GM18507 (cell line): Measurements from ENCODE around the gene HS3ST5.
"Not testable (repeated sequence)": the region's sequence is repeated elsewhere in the genome, so short reads cannot be mapped to it uniquely, and the experiment has no call there.

Experiments used
- DNase-seq: peaks from one replicate; pipeline ENCODE4 v3.0.0; 2011; ENCODE audit warnings: low read depth; ENCODE audit not compliant: insufficient read length; ENCODE audit errors: extremely low spot score
- FAIRE-seq: peaks from 2 replicates; lab custom pipeline; 2011; peaks lifted over from hg19 to GRCh38; lab: Jason Lieb, UNC

The HS3ST5 gene

DNA sequence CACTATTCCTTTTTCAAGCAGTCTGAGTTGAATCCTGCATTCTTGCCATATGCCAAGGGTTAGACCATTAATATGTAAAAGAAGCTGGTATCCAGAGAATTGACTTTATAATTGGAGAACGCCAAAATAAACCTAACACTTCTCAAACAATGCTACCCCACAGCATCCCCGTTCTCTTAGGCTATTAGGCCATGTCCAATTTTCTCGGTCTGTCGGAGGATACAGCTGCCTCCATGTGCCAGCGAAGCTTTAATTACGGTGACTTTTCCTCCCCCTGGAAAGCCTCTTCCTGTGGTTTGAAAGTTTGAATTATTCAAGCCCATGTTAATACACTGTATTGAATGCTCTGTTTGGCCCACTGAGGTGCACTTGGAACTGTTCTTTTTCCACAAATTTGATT is 60.5 kb downstream of the HS3ST5 start:
- DNase-seq, result no peak
- FAIRE-seq, result no peak

DNA sequence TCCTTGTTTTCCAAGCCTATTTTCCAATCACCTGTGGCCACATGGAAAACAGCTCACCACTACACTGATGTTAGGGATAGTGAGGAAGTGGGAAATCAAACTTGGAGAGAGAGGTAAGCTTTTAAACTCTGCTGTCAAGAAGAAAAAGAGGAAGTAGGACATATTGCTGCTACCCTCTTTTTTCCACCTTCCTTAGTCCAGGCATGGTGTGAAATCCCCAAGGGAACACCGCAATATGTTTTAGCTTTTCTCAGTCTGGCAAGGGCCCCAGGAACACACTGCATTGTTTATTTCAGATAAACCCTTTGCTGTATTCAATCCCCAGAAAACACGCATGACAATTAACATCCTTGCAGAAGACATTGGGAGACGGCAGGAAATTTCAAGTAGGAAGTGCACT is 61.3 kb downstream of the HS3ST5 start:
- FAIRE-seq (no peak), DNase-seq (no peak)

DNA sequence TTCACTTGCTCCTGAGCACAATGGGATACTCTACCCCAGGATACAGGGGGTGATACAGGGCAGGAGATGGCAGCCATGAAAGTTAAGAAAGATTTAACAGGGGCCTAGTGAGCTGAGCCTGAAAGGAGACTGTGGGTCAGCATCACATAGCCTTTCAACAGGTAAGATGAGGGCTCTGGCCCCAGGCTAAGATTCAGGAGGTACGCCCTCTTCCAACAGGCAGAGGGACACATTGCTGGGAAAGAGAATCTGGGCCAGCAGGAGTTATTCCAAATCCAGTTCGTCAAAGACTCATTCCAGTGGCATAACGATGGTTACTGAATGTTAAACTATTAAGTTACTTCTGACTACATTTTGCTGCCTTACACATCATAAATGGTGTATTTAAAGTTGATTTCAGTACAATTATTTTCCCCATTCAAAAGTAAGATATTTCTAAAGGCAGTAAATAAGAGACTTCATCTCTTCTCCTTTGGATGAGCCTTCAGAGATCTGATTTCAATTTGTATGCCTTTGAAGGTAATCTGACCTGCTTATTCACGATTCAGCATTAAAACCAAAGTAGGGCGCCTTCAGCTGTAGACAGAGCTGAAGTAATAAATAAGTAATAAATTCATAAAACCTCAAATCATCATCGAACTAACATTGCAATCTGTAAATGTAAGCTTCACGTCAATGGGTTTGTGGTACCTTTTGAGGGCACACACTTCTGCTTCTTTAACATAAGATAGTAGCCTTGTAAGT is 62.4 kb downstream of the HS3ST5 start:
- no peak for DNase-seq
- FAIRE-seq, result no peak

GRCh38 chr6:114277220-114277619 is 65.6 kb downstream of the HS3ST5 start:
- DNase-seq, result no peak
- FAIRE-seq, result no peak

DNA sequence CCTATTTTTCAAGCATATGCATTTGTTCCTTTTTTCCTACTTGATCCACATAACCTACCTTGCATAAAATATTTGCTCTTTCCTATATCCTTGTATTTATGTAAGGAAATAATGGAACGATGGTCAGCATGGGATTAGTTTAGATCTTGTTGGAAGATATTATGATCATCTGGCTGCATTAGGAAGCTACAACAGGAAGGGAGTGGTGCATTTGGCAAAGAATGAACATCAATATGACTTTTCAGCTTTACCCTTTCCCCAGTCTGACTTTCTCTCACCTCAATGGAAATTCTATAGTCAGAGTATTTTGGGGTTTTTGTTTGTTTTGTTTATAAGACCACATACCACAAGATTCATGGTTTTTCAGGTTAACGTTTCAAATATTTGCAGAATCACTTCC is 66.0 kb downstream of the HS3ST5 start:
- no peak for FAIRE-seq
- DNase-seq, result no peak

DNA sequence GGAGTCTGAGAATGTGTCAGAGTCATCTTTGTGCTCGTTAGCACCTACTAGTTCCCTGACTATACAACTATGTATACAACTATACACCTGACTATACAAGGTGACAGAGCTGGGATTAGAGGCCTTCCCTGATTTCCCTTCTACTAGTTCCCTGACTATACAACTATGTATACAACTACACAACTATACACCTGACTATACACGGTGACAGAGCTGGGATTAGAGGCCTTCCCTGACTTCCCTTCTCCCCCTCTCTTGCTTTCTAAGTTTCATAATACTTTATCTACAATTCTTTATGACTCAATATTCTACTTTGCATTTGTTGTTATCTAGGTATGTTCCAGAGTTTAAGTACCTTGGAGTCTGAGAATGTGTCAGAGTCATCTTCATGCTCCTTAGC is 68.0 kb downstream of the HS3ST5 start:
- DNase-seq (no peak), FAIRE-seq (no peak)

DNA sequence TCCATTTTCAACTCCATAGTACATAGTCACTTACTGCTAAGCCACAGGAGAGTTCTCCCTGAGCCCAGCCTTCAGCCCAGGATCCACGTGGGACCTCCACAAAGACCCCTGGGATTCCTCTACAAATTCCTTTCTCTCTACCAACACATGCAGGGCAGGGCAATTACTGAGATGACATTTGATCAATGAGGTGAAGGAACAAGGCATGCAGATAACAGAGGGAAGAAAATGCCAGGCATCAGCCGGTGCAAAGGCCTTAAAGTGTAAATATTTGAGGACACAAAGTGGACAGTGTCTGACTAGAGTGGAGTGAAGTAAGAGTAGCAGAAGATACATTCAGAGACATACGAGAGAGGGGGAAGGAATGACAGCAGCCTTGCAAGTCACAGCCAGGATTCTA is 70.2 kb downstream of the HS3ST5 start:
- FAIRE-seq (no peak), DNase-seq (no peak)

- FAIRE-seq (no peak), DNase-seq (no peak)
Measured at GRCh38 chr6:114271405-114271804, 71.4 kb downstream of the HS3ST5 start.

GRCh38 chr6:114267897-114268296 is 74.9 kb downstream of the HS3ST5 start:
- FAIRE-seq (no peak), DNase-seq (no peak)

DNA sequence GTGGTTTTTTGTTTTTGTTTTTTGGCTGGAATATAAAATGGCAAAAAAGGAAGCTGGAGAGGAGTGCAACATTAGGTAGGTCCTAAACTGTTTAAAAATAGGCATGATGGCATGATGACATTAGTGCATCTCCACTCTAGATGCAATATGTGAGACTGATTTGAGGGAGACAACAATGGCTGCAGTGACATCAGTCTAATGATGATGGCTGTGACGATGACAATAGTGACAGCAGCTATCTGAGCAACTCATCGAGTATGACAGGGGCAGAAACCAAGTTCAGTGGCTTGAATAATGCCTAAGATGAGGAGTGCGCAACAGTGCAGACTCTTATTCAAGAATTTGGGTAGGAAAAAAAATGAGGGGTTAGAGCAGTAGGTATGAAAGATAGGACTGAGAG is 82.0 kb downstream of the HS3ST5 start:
- no peak for FAIRE-seq
- no peak for DNase-seq

- FAIRE-seq, result no peak
- no peak for DNase-seq
Measured at GRCh38 chr6:114258376-114258775, 84.4 kb downstream of the HS3ST5 start.

GRCh38 chr6:114253431-114253830 is 89.4 kb downstream of the HS3ST5 start:
- DNase-seq, result no peak
- FAIRE-seq, result no peak

DNA sequence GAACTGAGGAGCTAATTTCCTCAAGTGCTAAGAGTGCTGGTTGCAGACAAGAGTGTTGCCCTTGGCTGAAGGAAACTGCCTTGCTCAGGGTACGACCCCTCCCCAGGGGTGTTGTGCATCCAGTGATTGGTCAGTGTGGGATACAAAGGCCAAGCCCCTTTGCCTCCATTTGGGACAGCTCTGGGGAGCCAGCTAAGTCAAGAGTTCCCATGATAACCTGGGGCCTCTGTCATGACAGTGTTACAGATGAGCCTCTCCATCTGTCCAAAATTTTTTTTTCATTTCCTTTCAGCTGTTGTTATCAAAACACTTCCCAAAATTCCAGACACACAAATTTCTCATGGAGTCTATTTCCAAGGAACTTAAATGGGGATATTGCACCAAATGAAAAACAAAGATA is 93.3 kb downstream of the HS3ST5 start:
- DNase-seq (no peak), FAIRE-seq (no peak)

DNA sequence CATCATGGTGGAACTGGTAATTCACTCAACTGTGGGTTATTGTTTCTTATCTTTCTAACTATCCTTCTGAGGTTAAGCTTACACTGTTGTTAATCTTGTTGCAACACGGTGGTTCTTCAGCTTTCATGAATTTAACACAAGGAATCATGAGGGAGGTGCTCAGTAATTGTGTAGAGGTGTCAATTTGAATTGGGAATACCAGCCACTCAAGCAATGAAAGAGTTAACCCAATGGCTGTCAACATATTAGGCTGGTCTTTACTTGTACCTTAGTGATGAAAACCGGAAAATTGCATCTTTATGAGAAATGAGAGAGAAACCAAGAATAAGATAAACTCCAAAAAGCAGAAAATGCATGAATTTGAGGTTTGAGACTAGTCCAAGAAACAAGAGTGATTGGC is 95.7 kb downstream of the HS3ST5 start:
- no peak for DNase-seq
- no peak for FAIRE-seq

GRCh38 chr6:114240796-114241195 is 102.0 kb downstream of the HS3ST5 start:
- FAIRE-seq, result no peak
- DNase-seq, result no peak

GRCh38 chr6:114228675-114229074 is 114.1 kb downstream of the HS3ST5 start:
- DNase-seq, result no peak
- no peak for FAIRE-seq

- FAIRE-seq (no peak), DNase-seq (no peak)
Measured at GRCh38 chr6:114227944-114228468, 114.8 kb downstream of the HS3ST5 start.

DNA sequence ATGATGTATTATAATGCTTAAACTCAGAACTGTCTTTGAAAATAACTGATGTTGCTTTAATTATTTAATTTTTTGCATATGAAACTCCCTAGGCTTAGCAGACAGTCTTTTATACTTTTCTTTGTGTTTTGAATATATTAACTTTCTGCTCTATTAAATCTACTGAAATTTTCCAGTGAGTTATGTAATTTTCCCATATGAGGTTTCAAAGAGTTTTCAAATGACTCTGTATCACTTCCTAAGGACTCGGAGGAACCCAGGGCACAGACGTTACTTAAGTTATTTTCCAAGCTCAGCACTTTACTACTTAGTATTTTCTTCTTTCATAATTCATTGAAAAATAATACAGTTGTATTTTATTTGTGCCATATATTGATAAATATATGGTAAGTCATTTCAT is 122.6 kb downstream of the HS3ST5 start:
- FAIRE-seq (no peak), DNase-seq (no peak)

- no peak for DNase-seq
- no peak for FAIRE-seq
Measured at GRCh38 chr6:114218437-114219340, 124.1 kb downstream of the HS3ST5 start.

DNA sequence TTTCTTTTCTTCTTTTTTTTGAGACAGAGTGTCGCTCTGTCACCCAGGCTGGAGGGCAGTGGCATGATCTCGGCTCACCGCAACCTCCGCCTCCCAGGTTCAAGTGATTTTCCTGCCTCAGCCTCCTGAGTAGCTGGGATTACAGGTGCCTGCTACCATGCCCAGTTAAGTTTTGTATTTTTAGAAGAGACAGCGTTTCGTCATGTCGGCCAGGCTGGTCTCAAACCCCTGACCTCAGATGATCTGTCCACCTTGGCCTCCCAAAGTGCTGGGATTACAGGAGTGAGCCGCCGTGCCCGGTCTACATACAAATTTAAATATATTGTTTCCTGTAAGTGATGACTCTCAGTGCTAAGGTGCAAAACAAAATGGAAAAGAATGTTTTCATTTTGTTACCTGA is 124.8 kb downstream of the HS3ST5 start:
- not testable (repeated sequence) for DNase-seq, FAIRE-seq
